NCI-H2107 treated with DMSO at 0.1 percent for 48 hours (cell line): ENCODE results near the gene ALDH1L1.

Experiments
- DNase-seq: peaks from one replicate; lab custom pipeline; 2025; ENCODE audit not compliant: unreplicated experiment; lab: John Stamatoyannopoulos, UW

The ALDH1L1 gene

GRCh38 chr3:126180477-126181397 lies at the start of gene ALDH1L1:
Gene ALDH1L1 (minus strand): TSS chr3:126180586. CDS start chr3:126160979, 19,607 bp downstream.
- no peak for DNase-seq

DNA sequence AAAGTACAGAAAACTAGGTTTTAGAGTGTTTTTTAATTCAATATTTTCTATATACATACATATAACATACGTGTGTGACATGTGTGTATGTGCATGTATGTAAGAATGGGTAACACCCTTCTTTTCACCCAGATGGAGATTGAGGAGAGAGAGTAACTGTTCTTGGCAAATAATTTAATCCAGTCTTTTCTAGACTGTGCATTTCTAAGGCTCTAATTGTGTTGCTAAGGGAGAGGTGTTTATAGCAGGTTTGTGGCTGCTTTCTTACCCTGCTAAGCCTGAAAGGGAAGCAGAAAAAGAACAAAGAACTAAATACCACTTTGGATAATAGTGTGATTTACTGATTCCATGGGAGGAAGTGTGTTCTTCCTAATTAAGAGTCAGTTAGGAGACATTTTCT lies 46.0 kb upstream of the ALDH1L1 start:
- no peak for DNase-seq

DNA sequence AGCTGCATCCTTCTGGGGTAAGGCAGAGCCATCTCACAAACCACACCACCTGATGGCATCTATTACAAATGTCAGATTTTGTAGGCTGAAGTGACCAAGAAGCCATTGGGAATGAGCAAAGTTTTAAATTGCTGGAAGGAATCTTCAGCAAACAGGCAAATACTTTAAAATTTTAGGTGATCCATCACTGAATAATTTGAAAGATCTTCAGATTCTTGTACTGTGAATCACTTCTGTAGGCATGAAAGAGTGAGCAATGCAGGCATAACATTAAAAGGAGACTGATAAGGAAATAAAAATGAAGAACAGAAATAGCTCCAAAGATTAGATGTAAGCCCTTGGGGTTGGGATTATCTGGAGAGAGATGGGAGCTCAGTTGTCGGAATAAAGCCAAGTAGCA lies 36.0 kb upstream of the ALDH1L1 start:
- no peak for DNase-seq

DNA sequence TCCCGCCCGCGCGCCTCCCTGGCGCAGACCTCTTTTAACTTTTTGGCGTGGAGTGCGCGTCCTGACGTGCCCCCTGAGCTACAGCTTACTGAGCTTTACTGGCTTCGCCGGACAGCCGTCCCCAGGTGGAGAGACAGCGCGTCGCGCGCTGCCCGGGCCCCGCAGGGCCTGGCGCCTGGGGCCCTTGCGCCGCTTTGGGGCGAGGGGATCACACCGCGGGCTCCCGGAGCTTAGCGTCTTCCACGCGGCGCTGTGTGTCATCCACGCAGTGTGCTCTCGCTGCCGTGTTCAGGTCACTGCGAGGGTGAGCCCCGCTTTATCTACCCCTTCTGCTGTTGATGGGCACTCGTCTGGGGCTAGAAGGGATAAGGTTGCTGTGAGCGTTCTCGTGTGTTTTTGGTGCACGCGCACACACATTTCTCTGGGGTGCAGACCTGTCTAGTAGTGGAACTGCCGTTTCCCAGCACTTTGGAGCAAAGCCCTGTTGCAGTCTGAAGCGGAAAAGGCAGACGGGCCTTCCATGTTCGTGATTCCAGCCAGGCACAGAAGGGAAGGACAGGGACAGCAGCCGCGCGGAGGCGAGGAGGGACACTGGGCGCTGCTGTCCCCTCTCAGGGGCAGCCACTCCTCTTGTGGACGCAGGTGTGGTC lies 33.1 kb upstream of the ALDH1L1 start:
- no peak for DNase-seq

DNA sequence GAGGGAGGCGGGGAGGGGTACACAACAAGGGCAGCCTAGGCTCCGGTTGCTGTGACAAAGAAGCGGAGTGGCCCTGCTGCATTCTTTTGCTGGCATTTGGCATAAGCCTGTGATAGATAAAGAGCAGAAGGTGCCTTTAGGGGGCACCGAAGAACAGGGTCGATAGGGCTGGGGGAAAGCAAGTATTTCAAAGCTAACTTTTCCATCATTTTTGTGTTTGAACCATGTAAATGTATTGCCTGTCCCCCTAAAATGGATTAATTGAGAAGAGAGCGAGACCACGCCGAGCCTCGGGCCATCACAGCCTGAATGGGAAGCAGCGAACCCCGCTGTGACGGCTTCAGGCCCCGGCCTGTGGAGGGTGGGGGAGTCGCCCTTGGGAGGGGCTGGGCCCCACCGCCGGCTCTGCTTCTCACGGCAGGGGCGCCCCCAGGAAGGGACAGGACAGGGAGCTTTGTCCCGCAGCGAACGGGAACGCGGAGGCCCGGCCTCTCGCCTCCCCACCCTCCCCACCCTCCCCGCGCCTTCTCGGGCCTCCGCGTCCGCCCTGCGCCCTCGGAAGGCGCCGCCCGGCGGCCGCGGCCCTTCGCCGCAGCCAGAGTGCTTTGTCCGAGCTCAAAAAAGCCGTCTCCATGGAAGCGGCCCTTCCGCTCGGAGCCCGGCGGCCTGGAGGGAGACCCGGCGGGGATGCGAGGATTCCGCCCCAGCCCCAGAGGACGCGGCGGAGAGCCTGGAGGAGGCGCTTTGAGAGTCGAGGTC lies 32.4 kb upstream of the ALDH1L1 start:
- DNase-seq: no peak

DNA sequence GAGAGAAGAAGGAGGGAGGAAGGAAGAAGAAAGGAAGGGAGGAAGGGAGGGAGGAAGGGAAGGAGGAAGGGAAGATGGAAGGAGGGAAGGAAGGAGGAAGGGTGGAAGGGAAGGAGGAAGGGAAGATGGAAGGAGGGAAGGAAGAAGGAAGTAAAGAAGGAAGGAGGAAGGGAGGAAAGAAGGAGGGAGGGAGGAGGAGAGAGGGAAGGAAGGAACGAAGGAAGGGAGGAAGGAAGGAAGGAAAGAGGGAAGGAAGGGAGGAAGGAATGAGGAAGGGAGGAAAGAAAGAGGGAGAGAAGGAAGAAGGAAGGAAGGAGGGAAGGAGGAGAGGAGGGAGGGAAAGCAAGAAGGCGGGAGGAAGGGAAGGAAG lies 31.8 kb upstream of the ALDH1L1 start:
- DNase-seq: no peak

GRCh38 chr3:126211569-126211968 lies 31.2 kb upstream of the ALDH1L1 start:
- DNase-seq: no peak

GRCh38 chr3:126210606-126211005 lies 30.2 kb upstream of the ALDH1L1 start:
- DNase-seq: no peak

DNA sequence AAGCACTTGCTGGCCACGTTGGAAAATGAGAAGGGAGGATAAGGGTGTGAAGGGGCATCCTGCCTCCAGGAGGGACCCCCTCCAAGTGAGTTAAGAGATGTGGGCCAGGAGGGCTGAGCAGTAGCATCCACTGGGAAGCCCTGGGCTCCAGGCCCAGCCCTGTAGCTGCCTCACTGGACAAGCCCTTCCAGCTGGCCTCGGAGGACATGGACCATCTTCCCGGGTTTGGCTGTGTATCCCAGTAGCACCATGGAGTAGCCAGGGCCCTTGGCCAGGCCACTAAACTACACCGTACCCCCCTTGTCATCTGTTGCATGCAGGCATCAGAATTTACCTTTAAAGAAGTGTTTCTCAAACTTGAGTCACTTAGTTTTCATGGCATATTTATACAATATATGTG lies 29.4 kb upstream of the ALDH1L1 start:
- DNase-seq: no peak

DNA sequence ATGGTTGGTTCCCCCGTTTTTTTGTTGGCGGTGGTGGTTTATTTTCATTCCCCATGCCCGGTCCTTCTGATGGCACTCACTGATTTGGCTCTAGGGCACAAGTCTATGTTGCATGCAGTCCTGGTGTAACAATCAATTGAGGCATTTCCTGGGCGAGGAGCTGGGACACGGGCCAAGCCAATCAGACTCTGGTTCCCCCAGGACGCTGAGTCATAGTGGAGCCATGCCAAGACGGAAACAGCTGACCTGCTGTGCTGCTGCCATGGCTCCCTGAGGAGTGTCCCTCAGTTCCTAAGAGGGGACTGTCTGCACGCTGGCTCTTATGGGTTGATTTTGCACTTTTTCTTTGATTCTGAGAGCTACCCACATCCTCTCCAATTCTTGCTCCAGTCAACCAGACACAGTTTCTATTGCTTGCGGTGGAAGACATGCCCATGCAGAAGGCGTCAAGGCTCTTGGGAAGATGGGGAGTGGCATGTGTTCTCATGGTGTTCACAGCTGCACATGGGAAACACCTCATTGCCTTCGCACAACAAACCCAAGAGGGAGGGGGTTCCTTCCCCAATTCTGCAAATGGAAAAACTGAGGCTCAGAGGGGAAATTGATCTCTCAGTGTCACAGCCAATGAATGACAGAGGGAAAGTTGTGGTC lies 28.3 kb upstream of the ALDH1L1 start:
- DNase-seq: peak; percentile 38

- DNase-seq: no peak
These were observed 27.8 kb upstream of the ALDH1L1 start for GRCh38 chr3:126208182-126208581.

DNA sequence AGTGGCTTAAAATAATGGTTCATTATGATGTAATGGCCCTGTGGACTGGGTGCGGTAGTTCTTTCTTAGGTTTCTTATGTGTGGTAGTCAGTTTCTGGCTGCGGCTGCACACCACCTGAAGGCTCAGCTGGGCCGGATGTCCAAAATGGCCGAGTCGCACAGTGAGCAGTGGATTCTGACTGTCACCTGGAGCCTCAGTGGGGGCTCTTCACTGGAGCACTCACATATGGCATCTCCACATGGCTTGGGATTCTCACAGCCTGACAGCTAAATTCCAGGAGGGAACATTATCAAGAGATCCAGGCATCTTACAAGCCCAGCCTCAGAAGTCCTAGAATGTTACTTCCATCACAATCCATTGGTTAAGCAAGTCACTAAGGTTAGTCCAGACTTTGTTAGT lies 26.8 kb upstream of the ALDH1L1 start:
- DNase-seq: no peak

DNA sequence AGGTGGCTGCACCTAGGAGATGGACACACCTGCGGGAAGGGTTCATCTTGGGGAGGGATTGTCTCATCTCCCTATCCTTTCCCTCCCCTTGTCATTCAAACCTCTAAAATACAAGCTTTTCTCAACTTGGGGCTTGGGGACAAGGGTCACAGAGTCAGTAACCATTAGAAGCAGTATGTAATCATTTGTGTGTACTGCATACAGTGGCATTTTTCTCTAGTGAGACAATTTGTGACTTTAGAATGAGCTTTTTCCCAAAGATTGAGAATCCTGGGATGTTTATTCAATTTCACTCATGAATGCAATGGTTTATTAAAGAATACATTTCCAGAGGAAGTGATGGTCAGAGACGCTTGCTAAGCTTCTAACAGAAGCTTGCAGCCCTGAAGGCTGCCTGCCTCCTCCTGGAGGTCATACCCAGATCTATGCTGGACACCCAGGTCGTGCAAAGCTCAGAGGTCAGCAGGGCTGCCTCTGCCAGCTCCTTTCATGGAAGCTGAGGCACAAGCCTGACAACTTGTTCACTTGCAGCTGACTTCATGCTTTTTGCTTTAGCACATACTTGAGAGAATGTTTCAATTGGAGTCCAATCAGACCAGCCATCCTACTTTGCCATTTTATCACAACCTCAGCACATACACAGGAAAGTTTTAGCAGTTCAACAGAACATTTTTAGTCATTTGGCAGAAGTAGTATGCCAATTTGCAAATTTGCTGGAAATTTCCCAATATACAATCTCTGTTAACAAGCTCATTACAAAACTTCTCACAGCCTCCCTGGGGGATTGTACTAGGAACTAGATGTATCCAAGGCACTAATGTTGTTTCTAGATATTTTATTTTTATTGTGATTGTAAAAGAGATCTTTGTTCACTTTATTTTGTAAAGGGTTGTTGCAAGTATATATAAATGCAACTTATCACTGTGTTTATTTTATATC lies 25.6 kb upstream of the ALDH1L1 start:
- DNase-seq: no peak

- no peak for DNase-seq
These were observed 22.3 kb upstream of the ALDH1L1 start for GRCh38 chr3:126202680-126203079.

DNA sequence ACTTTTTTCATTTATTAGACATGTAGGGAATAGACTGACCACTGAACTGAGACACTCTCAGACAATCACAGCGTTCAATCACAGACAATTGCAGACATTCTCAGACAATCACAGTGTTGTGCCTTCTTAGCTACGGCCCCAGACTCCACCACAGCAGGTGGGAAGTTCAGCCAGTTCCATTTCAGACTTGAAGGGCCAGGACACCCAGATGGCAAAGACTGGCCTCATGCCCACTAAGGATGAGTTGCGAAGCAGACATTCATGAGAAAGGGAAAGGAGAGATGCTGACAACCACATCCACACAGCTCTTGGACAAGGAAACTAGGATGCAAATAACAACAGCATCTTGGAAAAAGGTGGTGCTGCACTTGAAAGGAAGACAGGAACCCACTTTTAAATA lies 21.9 kb upstream of the ALDH1L1 start:
- no peak for DNase-seq

GRCh38 chr3:126201168-126201567 lies 20.8 kb upstream of the ALDH1L1 start:
- no peak for DNase-seq

- no peak for DNase-seq
These were observed 20.1 kb upstream of the ALDH1L1 start for GRCh38 chr3:126200534-126200933.

DNA sequence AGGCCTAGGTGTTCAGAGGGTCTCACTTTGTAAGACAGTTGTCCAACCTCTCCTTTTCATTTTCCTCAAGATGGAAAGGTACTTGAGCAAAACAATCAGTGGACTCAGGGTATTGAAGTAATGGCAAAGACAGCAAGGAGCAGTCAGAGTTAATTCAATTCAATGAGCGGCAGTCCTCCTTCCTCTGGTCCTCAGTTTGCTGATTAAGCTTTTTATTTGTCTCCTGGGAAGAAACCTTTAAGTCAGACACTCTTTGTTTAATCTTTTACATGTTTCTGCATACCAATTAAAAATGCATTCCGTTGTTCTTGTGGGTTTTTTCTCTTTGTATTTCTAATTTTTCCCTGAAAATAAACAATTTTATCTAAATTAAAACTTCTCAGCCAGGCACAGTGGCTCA lies 18.9 kb upstream of the ALDH1L1 start:
- no peak for DNase-seq

GRCh38 chr3:126197854-126198584 lies 17.6 kb upstream of the ALDH1L1 start:
- DNase-seq: no peak
